ENCODE results near the gene COL23A1.
"Not testable (repeated sequence)": the region's sequence is repeated elsewhere in the genome, so short reads cannot be mapped to it uniquely, and the experiment has no call there.

Gene COL23A1

DNA sequence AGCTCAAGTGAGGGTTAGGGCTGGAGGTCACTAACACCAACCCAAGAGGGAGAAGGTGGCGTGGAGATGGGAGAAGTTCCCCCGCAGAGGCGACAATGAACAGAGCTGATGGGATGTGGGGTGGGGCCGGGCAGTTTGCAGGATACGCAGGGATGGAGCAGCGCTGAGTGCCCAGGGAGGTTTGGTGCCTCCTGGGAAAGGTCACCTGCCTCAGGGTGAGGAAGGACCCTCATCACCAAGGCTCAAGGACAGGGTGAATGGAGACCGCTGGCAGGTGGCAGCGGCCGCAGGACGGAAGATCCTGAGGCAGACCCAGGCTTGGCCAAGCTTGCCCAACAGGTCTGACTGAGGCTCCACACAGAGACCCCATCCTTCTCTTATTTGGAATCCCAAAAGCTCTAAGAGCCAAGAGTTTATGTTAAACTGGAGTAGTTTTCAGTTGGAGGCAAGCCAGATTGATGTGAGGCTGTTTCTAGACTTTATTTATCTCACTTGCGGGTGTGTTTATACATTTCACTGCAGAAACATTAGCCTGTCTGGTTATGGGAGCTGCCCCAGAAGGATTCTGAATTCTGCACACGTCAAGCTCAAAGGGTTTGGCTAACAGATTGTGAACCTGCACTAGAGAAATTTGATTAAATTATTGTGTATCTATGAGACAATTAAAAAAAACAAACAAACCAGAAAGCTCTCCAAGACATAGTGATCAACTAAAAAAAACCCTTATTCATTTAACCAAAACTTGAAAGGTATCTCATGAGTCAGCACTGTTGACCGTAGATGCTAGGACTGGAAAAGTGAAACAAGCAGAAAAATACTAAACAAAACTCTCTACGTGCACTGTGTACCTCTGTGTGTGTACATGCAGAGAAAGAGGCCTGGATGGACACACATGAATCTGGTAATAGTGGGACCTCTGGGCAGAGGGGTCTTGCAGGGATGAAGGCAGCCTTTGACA, 211.4 kb downstream of the COL23A1 start:
- DNase-seq (ENCODE audit: low spot score): no peak

- no peak for DNase-seq (ENCODE audit: low spot score)
Measured at GRCh38 chr5:178377583-178378270, 212.5 kb downstream of the COL23A1 start.

DNA sequence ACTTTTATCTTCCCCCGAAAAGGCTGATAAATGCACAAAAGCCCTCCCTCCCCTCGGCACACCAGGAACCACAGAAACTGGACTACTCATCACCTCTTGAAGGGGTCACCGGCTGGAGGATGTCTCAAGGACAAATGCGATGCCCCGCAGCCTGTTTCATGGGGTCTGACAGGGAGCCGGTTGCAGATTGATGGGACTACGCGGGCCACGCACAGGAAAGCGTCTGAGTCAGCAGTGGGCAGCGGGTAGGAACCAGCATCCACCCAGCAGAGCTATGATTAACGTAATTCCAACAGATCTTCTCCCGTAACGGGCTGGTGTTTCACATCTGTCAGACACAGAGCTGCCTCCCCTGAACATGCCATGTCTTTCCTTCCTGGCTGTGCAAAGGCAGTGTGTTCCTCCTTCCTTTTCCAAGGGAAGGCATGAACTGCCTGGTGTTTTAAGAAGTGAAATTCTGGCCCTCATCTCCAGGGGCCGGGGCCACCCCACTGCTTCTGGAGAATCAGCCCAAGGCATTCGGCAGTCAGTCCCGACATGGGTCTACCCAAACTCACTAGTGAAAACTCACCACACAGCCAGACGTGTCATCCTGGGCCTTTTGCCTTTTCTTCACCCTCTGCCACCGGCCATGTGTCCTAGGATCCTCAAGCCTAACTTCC, 213.1 kb downstream of the COL23A1 start:
- DNase-seq (ENCODE audit: low spot score): no peak

GRCh38 chr5:178375348-178375747, 214.8 kb downstream of the COL23A1 start:
- no peak for DNase-seq (ENCODE audit: low spot score)

DNA sequence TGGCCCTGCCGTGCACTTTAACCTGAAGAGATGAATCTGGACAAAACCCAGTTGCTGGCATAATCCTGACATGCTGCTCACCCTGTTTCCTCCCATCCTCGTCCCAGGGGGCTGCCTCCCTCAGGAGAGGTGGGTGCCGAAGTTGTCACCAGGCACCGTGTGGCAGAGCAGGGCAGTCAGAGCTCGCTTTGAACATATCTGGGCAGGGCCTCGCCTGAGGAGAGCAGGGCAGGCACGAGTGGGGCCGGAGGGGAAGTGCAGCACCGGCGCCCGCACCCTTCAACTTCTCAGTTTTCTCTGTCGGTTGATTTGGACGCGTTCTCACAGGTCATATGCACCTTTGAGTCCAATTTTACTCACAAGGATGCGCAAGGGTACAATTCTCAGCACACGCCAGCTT, 216.5 kb downstream of the COL23A1 start:
- no peak for DNase-seq (ENCODE audit: low spot score)

DNA sequence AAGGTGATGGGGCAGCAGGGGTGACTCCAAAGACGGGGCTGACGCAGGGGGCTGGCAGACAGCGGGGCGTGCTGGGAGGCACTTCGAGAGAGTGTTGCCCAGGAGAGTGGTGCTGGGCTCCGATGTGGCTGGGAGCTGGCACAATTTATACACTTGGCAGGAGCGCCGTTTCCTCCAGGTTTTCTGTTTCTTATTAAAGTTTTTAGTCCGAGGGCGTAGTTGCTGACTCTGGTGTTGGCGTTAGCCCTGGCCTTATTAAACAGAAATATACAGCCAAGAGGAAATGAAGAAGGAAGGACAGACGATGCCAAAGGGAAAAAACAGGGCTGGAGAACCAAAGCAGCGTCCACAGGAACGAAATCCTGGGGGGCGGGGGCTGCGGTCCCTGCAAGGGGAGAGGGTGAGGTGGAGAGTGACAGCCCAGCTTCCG, 218.0 kb downstream of the COL23A1 start:
- DNase-seq (ENCODE audit: low spot score): no peak

DNA sequence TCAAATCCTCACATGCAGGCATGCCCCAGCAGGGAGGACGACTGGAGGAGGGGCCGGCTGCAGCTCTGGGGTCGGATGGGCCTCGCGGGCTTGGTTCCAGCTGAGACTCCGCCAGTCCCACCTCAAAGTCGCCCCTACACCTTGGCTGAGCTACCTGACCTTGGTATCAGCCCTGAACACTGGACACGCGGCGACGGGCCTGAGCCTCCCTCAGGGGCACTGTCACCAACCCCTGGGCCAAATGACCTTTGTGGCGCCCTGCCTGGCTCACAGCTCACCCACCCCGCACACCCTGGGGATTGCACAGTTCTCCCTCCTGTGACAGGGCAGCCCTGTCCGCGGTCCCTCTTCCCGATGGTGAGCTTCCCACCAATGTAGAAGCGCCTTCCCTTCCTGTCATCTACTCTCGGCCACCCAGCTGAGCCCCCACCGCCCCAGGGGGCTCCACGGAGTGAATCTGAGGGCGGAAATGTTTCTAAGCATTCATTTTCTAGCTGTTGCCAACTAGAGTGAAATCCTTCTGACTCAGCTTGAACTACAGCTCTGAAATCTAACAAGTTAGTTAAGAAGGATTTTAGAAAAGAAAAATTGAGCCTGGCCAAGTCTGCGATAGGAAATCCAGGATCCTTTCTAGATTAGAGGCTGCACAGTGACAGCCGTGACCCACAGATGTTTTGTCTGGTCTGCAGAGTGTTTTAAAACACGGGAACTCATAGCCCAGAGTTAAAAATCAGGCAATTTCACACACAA, 218.7 kb downstream of the COL23A1 start:
- no peak for DNase-seq (ENCODE audit: low spot score)

DNA sequence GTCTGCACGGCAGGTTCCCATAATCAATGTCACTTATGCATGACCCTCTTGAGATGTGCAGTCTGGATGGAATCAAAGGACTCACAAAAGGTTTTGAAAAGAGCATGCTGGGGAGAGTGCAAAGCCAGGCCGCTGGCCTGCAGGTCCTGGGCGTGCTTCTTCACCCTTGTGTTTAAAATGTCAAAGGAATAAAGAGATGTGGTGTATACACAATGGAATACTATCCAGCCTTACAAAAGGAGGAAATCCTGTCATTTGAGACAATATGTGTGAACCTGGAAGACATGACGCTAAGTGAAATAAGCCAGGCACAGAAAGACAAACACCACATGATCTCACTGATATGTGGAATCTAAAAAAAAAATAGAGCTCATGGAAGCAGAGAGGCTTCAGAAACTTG, 220.1 kb downstream of the COL23A1 start:
- DNase-seq (ENCODE audit: low spot score): no peak

DNA sequence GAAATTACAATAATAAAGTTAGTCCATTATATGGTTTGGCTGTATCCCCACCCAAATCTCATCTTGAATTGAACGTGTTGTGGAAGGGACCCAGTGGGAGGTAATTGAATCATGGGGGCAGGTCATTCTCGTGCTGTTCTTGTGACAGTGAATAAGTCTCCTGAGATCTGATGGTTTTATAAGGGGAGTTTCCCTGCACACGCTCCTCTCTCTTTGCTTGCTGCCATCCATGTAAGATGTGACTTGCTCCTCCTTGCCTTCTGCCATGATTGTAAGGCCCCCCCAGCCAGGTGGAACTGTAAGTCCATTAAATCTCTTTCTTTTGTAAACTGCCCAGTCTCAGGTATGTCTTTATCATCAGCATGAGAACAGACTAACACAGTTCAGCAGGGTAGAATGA, 220.7 kb downstream of the COL23A1 start:
- DNase-seq (ENCODE audit: low spot score): not testable (repeated sequence)

DNA sequence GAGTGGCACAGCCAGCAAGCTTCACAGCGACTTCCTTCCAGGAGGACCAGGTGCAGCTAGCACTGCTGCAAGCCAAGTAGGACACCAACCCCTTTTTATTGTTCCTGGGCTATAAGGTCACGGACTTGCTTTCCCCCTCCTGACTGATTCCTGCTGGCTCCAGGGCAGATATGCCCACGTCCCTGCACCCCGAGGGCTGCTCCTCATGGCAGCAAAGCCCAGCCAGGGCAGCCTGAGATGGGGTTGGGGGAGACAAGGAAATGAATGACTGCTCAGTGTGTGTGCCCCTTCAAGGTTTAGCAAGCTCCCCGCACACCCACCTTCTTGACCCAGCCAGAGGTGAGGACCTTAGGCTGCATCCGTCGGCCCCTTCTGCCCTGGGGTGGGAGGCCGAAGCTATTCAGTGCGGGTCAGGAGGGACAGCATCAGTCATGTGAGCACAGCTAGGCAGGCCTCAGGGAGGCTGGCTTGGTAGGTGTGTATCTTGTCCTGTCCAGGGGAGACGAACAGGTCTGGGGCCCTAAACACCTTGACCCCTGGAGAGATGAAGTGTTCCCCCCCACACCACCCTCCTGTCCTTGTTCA, 221.4 kb downstream of the COL23A1 start:
- DNase-seq (ENCODE audit: low spot score): no peak

GRCh38 chr5:178368274-178368673, 221.9 kb downstream of the COL23A1 start:
- DNase-seq (ENCODE audit: low spot score): no peak

- no peak for DNase-seq (ENCODE audit: low spot score)
Measured at GRCh38 chr5:178367736-178368120, 222.5 kb downstream of the COL23A1 start.

- DNase-seq (ENCODE audit: low spot score): no peak
Measured at GRCh38 chr5:178366998-178367735, 223.0 kb downstream of the COL23A1 start.

GRCh38 chr5:178365501-178366440, 224.4 kb downstream of the COL23A1 start:
- DNase-seq (ENCODE audit: low spot score): no peak

- no peak for DNase-seq (ENCODE audit: low spot score)
Measured at GRCh38 chr5:178364326-178364675, 225.9 kb downstream of the COL23A1 start.

DNA sequence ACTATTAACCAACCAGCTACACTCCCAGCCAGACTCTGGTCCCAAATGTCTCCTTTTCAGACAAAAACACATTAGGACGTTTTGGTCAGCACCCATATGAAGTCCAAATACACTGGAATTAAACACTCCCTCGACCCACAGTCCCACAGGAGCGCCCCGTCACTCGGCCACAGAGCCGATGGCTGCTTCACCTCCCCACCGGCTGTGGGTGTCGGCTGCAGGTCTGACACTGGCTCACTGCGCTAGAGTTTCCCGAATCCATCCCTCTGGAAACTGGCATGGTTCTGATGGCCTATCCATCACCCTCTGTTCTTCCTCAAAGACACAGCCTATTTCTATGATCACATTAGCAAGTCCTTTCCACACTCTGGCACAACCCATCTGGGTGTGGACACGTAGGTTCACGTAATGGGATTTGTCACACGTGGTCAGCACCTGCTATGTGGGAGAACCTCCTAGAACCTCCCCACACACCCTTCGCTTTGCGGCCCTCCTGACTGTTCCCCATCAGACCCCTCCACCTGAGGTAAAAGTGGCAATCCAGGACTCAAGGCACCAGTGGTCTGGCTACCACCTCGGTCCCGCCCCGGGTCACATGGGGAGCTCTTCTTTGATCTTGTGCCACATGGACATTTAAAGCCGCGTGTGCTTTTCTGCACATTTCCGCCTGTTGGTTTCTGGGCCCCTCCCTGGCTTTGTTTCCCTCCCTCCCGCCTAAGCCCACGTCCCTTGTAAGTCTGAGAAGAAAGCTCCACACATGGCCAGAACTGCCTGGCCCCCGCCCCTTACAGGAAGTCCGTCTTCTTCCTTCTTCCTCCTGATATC, 226.5 kb downstream of the COL23A1 start:
- no peak for DNase-seq (ENCODE audit: low spot score)

DNA sequence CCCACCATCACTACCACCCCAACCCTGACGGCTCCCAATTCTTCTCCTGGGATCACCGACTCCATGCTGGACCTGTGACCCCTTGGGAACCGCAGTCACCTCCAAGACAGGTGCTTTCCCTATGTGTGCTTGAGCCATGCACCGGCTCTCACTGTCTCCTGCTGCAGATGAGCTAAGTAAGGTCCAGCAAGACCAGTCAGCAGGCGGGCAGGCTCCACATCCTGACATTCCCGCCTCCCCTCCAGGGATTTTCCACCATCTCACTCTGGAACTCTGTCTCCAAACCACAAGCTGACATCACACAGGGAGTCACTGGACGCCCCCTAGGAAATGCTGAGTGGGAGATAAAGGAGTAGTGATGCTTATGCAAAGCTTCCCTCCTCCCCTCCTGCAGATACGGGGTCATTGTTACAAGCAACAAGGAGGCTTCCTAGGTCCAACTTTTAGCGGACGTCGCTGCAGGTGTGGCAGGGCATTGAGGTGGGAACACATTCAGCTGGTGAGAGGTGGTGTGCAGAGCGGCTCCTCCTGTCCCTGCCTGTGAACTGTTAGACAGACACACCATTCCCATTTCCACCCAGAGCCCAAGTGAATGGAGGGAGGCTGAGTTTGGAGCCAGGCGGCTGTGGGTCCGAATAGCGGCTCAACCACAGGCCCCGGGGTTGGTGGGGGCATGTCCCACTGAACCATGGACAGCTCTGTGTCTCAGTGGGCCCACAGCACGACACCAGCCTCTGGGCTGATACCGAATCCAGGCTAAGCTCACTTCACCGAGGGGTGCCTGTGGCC, 228.3 kb downstream of the COL23A1 start:
- DNase-seq (ENCODE audit: low spot score): no peak

DNA sequence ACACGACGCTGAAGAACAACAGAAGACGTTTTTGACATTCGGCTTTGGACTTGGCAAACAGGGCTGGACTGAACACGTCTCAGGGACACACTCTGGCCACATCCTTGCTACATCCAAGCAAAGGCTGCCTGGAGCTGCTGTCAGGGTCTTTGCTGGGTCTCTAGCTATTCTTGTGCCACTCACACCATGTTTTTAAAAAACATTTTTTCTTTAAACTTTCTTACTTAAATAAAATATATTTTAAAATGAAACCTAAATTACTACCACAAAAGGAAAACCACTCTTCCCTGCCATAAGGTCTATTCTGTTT, 229.3 kb downstream of the COL23A1 start:
- no peak for DNase-seq (ENCODE audit: low spot score)

Data from HuH-7.5 (cell line).